Measurements from ENCODE around the gene HMX3. TPM values are rescaled to one million over a fixed set of nuclear protein-coding genes. Genes with fewer than 3 reads are reported as not detected.

HMX3 gene
- not detected in 3 replicates for total RNA-seq

DNA sequence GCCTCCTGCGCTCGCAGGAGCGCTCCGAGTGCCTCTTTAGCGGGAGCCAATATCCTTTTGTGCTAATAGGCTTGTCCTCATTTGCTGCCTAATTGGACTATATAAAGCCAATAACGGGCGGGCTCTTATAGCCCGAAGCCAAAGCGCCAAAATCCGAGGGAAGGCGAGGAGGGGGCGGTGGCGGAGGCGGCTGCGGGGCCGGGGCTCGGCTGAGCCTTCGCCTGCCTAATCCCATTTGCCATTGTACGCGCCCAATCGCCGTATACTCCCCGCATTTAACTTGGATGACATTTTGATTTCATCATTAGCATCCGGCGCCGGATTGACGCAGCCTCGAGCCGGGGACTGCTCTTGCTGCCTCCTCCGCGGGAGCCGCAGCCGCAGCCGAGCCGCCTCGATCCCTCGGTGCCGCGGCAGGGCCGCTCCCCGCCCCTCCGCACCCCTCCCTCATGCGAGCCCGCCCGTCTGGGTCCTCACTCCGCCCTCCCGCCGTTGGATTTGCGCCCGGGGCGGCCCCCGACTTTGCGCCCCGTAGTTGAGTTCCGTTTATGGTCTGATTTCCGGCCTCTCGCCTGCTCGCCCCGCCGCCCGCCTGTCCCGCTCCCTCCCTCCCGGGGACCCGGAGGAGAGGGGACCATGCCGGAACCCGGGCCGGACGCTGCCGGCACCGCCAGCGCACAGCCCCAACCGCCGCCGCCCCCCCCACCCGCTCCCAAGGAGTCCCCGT lies at the start of gene HMX3:
Gene HMX3, plus strand, starts transcription at position 556 of the 727 bp plus-strand sequence. Its CDS starts 81 bp downstream, at position 637.
- no peak for DNase-seq (ENCODE audit: low spot score in 2 of 2, unreplicated experiment in 2 of 2)
- no peaks in the 10 kb centered on the region for H3K36me3 Mint-ChIP-seq
- H3K27ac Mint-ChIP-seq, result no peak within 1 kb of the TSS
- peak within 1 kb of the TSS; percentile 46 for H3K4me3 Mint-ChIP-seq
- H3K9me3 Mint-ChIP-seq, result no peaks in the 10 kb centered on the region
- peaks cover 27% of the 10 kb centered on the region for H3K4me1 Mint-ChIP-seq
- peaks cover 94% of the 10 kb centered on the region for H3K27me3 Mint-ChIP-seq (ENCODE audit: low read depth)
- TF ChIP-seq, protein P1, sequence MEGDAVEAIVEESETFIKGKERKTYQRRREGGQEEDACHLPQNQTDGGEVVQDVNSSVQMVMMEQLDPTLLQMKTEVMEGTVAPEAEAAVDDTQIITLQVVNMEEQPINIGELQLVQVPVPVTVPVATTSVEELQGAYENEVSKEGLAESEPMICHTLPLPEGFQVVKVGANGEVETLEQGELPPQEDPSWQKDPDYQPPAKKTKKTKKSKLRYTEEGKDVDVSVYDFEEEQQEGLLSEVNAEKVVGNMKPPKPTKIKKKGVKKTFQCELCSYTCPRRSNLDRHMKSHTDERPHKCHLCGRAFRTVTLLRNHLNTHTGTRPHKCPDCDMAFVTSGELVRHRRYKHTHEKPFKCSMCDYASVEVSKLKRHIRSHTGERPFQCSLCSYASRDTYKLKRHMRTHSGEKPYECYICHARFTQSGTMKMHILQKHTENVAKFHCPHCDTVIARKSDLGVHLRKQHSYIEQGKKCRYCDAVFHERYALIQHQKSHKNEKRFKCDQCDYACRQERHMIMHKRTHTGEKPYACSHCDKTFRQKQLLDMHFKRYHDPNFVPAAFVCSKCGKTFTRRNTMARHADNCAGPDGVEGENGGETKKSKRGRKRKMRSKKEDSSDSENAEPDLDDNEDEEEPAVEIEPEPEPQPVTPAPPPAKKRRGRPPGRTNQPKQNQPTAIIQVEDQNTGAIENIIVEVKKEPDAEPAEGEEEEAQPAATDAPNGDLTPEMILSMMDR (IDR thresholded peaks at IDR 0.05; ENCODE audit: unreplicated experiment), result no peak

DNA sequence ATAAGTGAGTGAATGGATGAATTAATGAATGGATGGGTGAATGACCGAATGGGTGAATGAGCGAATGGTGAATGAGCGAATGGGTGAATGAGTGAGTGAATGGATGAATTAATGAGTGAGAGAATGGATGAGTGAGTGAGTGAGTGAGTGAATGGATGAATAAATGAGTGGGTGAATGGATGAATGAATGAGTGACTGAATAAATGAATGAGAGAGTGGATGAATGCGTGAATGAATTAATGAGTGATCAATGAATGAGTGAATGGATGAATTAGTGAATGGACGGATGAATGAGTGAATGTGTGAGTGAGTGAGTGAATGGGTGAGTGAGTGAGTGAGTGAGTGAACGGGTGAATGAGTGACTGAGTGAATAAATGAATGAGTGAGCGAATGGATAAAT lies 49.5 kb upstream of the HMX3 start:
- TF ChIP-seq, protein P1 (IDR thresholded peaks at IDR 0.05; ENCODE audit: unreplicated experiment), result no peak

DNA sequence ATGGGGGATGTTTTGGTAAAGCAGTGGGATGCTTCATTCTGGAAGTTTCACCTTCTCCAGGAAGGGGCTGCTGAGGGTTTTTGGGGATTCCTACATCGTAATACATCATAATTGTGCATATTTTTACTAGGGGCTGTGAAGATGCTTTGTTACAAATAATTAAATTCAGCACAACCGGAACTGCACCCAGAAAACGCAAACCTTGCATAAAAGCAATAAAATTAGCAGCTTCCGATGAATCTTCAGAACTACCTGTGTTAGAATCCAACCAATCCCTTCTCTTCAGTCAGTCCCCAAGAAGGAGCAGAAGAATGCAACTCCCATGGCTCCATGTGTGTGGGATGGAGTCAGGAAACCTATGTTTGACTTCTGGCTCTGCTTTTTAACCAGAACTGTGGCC lies 48.4 kb upstream of the HMX3 start:
- no peaks in the 10 kb centered on the region for H3K36me3 Mint-ChIP-seq
- peaks cover 69% of the 10 kb centered on the region for H3K27me3 Mint-ChIP-seq (ENCODE audit: low read depth)
- H3K4me1 Mint-ChIP-seq, result no peaks in the 10 kb centered on the region
- H3K4me3 Mint-ChIP-seq, result no peak overlapping the region
- H3K9me3 Mint-ChIP-seq, result no peaks in the 10 kb centered on the region
- DNase-seq (ENCODE audit: low spot score in 2 of 2, unreplicated experiment in 2 of 2), result no peak
- TF ChIP-seq, protein P1 (IDR thresholded peaks at IDR 0.05; ENCODE audit: unreplicated experiment), result no peak
- H3K27ac Mint-ChIP-seq, result no peak overlapping the region

More for the DNA sequence above, 49.5 kb upstream of the HMX3 start:
- Mint-ChIP-seq H3K36me3 (no peaks in the 10 kb centered on the region), H3K9me3 (no peaks in the 10 kb centered on the region), H3K4me3 (no peak overlapping the region), H3K4me1 (no peaks in the 10 kb centered on the region), H3K27ac (no peak overlapping the region), H3K27me3 (ENCODE audit: low read depth) (peaks cover 58% of the 10 kb centered on the region)
- DNase-seq (ENCODE audit: low spot score in 2 of 2, unreplicated experiment in 2 of 2), result no peak

DNA sequence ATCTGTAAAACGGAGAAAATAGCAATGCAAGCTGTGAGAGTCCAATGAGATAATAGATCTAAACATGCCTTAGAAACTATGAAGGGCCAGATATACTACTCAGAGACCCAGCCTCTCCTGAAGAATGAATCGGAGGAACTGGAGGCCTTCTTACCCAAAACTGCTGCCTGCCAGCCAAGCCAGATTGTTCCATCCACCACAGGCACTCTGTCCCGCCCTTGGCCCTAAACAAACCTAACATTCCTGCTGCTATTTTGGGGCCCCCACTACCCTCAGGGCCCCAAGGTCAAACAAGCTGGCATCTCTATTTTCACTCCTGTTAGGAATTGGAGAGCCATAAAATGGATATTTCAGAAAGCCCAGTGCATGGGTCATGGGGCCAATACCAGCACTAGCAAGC lies 48.0 kb upstream of the HMX3 start:
- TF ChIP-seq, protein P1 (IDR thresholded peaks at IDR 0.05; ENCODE audit: unreplicated experiment), result no peak
- Mint-ChIP-seq H3K9me3 (no peaks in the 10 kb centered on the region), H3K4me3 (no peak overlapping the region), H3K27ac (no peak overlapping the region), H3K4me1 (no peaks in the 10 kb centered on the region), H3K36me3 (no peaks in the 10 kb centered on the region), H3K27me3 (ENCODE audit: low read depth) (peaks cover 70% of the 10 kb centered on the region)
- no peak for DNase-seq (ENCODE audit: low spot score in 2 of 2, unreplicated experiment in 2 of 2)

DNA sequence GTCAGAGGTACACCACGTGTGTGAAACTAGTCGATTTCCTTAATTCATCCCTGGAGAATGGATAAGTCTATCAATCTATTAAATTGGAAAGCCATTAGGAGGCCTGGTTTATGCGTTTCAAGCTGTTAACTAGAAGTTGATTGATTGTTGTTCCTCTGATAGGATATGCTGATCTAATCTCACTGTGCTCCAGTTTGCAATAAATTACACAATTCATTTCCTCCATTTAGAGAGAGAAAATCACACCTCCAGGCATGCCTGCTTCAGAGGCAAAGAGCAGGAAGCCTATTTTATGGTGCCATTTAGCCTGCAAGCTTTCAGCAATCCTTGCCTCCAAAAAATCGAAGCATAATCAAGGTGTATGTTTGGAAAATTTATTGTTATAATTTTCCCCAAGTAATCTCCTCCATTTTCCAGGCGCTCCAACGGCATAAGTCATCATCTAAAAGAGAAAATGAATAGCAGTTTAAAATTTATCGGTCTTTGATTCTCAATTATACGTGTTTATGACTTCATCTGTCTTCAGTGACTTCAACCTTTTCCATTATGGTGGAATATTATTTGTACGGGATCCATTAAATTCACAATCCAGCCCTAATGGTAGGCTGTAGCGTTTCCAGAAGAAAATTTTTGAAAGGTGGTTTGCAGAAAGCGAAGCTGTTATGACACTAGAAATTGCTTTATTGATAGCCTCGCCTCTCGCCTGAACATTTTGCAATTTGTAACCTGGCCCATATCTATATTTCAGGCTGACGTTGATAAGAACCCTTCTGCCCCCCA lies 42.9 kb upstream of the HMX3 start:
- TF ChIP-seq, protein P1 (IDR thresholded peaks at IDR 0.05; ENCODE audit: unreplicated experiment), result no peak
- Mint-ChIP-seq H3K9me3 (no peaks in the 10 kb centered on the region), H3K36me3 (no peaks in the 10 kb centered on the region), H3K27me3 (ENCODE audit: low read depth) (peaks cover 89% of the 10 kb centered on the region), H3K4me1 (no peaks in the 10 kb centered on the region), H3K27ac (no peak overlapping the region), H3K4me3 (no peak overlapping the region)
- no peak for DNase-seq (ENCODE audit: low spot score in 2 of 2, unreplicated experiment in 2 of 2)
